ENCODE measurements around the gene SDR39U1.

- TF ChIP-seq EZH2 (IDR thresholded peaks at IDR 0.05) (no peak), POLR2AphosphoS5 (IDR thresholded peaks at IDR 0.05; ENCODE audit: borderline replicate concordance, low read depth, low read length) (peak; percentile 77)
Observed at GRCh38 chr14:24429395-24430142, 13.0 kb downstream of the SDR39U1 start, which contains the start of the genes CBLN3 and KHNYN.
